GM21786 (cell line): ENCODE measurements around the gene NADK2.
A peak's percentile ranks its signal among the peaks of the same experiment; 100 is the strongest.
"Not testable (repeated sequence)": the region's sequence is repeated elsewhere in the genome, so short reads cannot be mapped to it uniquely, and the experiment has no call there.

Source experiments
- ATAC-seq: cut with Tn5 transposase; IDR thresholded peaks from one replicate; pipeline ENCODE4 v1.9.1; 2021; ENCODE audit not compliant: unreplicated experiment

Gene NADK2

GRCh38 chr5:36241631-36242533 lies at the start of gene NADK2:
Gene NADK2, minus strand, starts transcription at chr5:36241925. Its CDS starts 127 bp downstream, at chr5:36241798.
- peak; percentile 89 for ATAC-seq

GRCh38 chr5:36285837-36286615 lies 44.3 kb upstream of the NADK2 start:
- no peak for ATAC-seq

DNA sequence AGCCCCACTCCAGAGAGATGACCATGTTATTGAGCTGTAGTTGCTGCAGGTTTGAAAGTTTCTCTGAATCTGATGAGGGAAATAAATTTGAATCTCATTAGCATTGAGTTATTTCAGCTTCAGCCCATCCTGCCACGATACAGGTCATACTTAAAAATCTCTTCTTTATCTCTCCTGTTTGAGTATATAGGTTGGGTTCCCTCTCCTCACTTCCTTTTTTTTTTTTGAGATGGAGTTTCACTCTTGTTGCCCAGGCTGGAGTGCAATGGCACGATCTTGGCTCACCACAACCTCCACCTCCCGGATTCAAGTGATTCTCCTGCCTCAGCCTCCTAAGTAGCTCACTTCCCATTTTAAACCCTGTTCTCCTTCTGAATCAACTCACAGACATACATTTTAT lies 42.0 kb upstream of the NADK2 start:
- ATAC-seq: not testable (repeated sequence)

GRCh38 chr5:36281626-36282025 lies 39.9 kb upstream of the NADK2 start:
- no peak for ATAC-seq

DNA sequence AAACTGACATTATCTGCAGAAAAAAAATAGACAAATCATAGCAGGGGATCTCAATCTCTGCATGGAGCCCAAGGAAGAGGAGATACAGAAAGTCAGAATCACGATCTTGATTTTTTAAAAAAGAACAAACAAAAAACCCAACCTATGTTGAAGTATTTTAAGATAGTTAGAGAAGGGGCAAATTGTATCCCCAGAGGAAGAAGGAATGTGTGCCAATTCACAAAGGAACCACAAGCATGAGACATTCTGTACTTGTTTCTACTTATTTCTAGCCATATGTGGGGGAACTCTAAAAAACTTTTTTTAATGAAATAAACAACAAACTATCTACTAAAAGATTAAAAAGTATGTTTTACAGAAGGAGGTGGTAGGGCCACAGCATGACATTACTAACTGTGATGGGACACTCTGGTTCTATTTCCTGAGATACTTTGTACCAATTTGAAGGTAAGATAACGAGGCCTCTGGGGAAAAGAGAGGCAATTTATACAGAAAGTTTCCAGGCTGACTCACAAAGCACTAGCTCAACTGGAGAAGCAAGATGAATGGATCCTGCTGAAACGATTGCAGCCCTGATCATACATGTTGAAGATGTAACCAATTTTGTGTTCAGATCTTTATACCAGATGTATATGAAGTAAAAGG lies 37.5 kb upstream of the NADK2 start:
- no peak for ATAC-seq

DNA sequence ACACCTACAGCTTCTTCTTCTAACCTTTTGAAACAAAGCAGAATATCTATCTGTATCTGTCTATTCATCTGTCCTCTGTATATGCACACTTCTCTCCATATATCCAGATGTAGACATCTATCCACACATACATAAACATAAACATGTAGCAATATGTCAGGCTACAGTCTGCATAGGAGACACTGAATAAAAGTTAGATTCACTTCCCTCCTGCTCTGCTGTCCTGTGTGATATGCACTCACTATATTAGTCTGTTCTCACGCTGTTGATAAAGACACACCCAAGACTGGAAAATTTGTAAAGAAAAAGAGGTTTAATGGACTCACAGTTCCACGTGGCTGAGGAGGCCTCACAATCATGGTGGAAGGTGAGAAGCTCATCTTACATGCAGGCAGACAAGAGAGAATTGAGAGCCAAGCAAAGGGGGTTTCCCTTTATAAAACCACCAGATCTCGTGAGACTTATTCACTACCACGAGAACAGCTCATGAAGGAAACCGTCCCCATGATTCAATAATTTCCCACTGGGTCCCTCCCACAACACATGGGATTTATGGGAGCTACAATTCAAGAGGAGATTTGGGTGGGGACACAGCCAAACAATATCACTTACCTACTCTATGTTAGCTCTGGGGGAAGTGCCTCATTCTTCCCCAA lies 35.9 kb upstream of the NADK2 start:
- ATAC-seq: no peak

DNA sequence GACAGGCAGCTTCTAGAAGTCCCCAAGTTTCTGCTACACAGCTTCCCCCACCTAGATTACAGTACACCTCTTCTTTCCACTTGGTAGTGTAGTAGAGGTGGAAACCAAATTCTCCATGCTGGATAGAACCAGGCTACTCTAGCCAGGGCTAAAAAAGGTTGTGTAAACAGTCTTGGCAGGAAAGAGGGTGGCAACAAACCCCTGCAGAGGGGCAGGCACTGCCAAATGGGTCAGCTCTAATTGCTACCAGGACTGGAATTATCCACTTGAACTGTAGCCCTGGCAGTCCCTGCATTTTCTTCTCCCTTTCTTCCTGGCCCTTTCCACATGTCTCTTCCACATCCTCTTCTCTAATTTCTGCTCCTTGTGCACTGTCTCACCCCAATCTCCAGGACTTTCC lies 35.1 kb upstream of the NADK2 start:
- ATAC-seq: no peak

DNA sequence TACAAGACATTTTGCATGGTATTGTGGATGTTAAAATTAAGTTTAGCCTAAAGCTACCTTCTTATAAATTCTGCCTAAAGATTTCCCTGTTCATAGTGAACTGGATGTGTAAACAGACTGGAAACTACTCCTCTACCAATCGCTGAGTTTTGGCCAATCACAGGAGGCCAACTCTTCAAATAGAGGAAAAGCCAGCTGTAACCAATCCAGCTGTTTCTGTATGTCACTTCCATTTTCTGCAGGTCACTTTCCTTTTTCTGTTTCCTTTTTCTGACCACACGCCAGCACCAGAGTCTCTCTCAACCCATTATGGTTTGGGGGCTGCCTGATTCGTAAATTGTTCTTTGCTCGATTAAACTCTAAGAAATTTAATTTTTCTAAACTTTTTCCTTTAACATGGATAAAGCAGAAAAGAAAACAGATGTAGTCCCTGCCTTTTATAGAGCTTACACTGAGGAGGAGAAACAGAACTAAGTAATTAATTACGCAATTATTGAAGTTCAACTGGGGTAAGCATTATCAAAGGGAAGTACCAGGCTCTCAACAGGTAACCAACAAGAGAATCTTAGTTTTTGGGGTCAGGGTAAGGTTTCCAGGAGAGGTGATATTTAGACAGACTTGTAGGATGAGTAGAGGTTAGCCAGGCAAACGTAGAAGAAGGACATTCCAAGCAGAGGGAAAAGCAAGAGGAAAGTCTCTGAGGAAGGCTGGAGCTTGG lies 32.2 kb upstream of the NADK2 start:
- no peak for ATAC-seq

DNA sequence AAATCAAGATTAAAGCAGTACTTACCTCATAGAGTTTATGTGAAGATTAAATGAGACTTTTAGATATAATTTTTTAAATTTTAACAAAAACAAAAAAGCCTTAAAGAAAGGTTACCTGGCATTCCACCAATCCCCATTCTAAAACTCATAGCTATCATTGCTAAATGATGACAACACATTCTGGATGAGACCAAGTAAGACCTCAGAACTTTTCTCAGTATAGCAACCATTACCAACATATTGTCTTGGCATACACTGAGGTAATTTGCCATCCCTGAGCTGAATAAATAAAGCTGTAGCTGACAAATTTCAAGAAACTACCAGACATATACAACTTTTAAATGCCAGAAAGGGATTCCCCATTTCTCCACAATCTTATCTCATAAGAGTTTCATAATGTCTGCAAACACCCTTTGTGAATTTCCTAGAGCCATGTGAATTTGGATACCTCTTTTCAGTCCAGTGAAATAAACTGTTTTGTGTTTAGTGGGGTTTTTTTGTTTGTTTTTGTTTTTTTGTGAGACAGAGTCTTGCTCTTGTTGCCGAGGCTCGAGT lies 30.5 kb upstream of the NADK2 start:
- no peak for ATAC-seq

DNA sequence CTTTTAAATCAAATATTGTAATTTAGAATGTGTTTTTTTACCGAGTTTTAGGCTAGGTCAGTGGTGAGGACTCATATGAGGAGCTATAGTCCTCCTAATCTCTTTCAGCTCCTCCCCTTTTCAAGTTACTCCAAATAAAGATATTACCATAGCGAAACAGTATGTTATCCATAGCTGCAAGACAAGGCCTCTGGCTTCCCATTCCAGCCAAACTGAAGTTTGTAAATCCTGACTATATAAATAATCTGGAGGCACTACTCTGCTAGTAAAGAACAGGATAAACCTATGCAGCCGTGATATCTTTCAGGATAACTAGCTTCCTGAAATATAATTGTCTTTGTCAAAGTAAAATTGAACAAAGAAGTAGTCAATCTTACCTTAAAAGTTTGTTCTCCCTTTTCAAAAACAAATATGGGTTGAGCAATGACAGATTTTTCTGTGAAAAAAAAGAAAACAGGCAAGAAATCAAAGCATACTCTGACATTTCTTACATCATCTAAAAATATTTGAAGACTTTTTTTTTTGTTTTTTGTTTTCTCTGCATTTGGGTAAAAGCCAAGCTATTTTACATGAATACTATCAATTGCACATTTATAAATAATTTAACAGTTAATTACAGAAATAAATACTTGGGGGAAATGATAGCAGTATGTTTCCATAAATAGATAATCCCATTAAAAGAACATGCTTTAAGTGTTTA lies 29.3 kb upstream of the NADK2 start:
- ATAC-seq: no peak

- no peak for ATAC-seq
Observed at GRCh38 chr5:36270175-36270574, 28.4 kb upstream of the NADK2 start.

DNA sequence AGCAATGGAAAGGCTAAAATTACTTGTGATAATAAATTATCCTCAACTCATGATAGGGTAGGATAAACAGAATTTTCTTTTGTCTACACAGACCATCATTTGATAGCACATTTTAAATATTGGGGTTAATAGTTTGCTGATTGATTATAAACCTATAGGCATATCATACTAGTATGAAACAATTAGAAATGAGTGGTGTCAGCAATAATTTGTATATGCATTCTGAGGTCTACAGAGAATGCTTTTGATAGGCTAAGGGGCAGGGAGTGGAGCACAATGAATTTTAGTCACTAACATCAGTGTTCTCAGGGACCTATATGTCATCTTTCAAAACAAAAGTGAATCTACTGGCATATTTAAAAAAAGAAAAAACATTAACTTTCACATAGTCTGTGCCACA lies 27.8 kb upstream of the NADK2 start:
- ATAC-seq: no peak

DNA sequence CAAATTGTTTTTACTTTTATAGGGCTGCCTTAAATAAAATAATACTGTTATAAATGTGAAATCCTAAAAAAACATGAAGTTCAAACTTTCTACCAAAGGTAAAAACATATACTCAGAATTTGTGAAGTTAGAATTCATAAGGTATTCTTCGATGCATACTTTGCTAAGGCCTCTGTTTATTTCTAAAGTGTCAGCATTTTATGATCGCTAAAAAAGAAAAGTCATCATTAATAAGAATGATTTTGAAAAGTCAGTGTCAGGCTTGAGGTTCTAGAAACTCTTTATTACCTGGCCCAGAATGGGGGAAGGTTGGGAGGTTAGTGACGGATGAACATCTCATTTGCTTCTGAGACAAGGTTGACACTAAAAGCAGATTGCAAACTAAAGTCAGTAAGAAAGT lies 26.2 kb upstream of the NADK2 start:
- no peak for ATAC-seq

DNA sequence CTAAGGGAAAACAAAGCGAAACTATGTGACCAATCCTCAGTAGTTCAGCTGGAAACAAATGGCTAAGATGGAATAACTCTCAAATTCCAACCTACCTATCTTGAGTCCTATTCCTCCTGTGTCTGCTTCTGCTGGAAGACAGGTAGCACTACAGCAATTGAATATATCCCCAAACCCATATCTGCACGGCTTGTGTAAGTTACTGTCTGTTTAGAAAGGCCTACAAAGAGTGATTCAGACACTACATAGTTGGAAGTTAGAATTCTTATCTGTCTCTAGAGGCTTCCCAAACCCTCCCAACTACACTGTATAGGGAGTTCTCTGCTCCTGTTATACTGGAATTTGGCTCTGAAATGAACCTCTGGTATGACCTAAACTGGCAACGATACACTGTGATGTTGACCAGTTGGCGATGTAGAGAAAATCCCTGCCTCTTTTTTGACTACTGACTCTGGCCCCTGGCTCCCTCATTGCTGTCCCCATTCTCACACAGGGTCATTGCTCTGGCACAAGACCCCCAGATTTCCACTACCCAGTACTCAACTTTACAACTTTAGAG lies 22.6 kb upstream of the NADK2 start:
- ATAC-seq: no peak

- no peak for ATAC-seq
Observed at GRCh38 chr5:36261186-36261585, 19.5 kb upstream of the NADK2 start.

- ATAC-seq: no peak
Observed at GRCh38 chr5:36253575-36253974, 11.8 kb upstream of the NADK2 start.

- ATAC-seq: no peak
Observed at GRCh38 chr5:36252722-36253365, 11.1 kb upstream of the NADK2 start.

DNA sequence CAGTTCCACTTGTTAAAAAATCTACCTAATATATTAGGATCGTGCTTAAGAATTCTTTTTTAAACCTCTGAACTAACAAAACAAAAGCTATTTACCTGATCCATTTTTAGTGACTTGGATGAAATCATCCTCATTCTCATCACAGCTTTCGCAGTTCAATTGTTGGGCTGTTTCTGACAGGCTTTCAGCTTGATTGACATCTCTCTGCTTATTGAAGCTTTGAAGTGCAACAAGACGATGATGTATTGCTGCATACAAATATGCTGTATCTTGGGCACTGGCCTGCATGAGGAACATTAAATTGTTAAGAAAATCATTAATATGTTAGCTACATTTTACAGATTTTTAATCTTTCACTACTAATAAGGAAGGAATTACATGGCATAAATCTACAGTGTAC lies 9.5 kb upstream of the NADK2 start:
- ATAC-seq: no peak

- no peak for ATAC-seq
Observed at GRCh38 chr5:36250427-36250826, 8.7 kb upstream of the NADK2 start.
